SK-N-SH (cell line): Measurements from ENCODE around the gene DIAPH2. TPM values are rescaled to one million over a fixed set of nuclear protein-coding genes. Genes with fewer than 3 reads are reported as not detected.

Experiments used
- CTCF ChIA-PET: fragments of 300-600, 350-600 bp; formaldehyde crosslinking; extraction: SDS; loops from one replicate; lab custom pipeline; 2021; lab: Yijun Ruan, JAX
- POLR2A ChIA-PET: fragments of 350-600 bp; sonication (Branson Sonifier 250); formaldehyde crosslinking; extraction: SDS; loops from one replicate; lab custom pipeline; 2020; ENCODE audit warnings: antibody characterized with exemption, inconsistent platforms; lab: Yijun Ruan, JAX
- DNase-seq: peaks from one replicate; pipeline ENCODE4 v3.0.0; 2012
- H2AFZ ChIP-seq: fragments of 200-600 bp; sonication (generic); 2 replicates; pipeline ENCODE4 v1.8.1; 2016; ENCODE audit warnings: antibody characterized with exemption, mild to moderate bottlenecking, low read depth
- H3F3A ChIP-seq: fragments of 200-600 bp; sonication (generic); replicated peaks from 2 replicates; pipeline ENCODE3; 2016; ENCODE audit warnings: antibody characterized with exemption, mild to moderate bottlenecking; ENCODE audit not compliant: insufficient read depth
- H3K27ac ChIP-seq, 2 experiments: fragments of 200-500 bp in 1 of 2; fragments of 200-600 bp in 1 of 2; sonication (Bioruptor generic) in 1 of 2; sonication (generic), shearing (Covaris generic) in 1 of 2; 2 replicates each; pipeline versions ENCODE4 v1.5.1 to v1.6.1; 2014 to 2016; ENCODE audit warnings: low read depth in 2 of 2, inconsistent platforms in 1 of 2, low read length in 1 of 2, mild to moderate bottlenecking in 1 of 2, mixed read lengths in 1 of 2
- H3K27me3 ChIP-seq: fragments of 200-600 bp; sonication (generic), shearing (Covaris generic); 2 replicates; pipeline ENCODE4 v1.6.1; 2016; ENCODE audit warnings: mixed run types; ENCODE audit not compliant: insufficient read depth
- H3K36me3 ChIP-seq, 2 experiments: fragments of 200-500 bp in 1 of 2; fragments of 200-600 bp in 1 of 2; sonication (Bioruptor generic) in 1 of 2; sonication (generic) in 1 of 2; replicated peaks in 1 of 2; 2 replicates each; pipeline versions ENCODE3 to v1.5.1; 2014 to 2016; ENCODE audit warnings: low read length in 1 of 2, mild to moderate bottlenecking in 1 of 2; ENCODE audit not compliant: insufficient read depth in 2 of 2, control insufficient read depth in 1 of 2
- H3K4me1 ChIP-seq, 2 experiments: fragments of 200-500 bp in 1 of 2; fragments of 200-600 bp in 1 of 2; sonication (Bioruptor generic) in 1 of 2; sonication (generic), shearing (Covaris generic) in 1 of 2; 2 replicates each; pipeline versions ENCODE4 v1.5.1 to v1.6.1; 2014 to 2016; ENCODE audit warnings: low read depth in 1 of 2, low read length in 1 of 2, mixed run types in 1 of 2; ENCODE audit not compliant: insufficient read depth in 2 of 2, control insufficient read depth in 1 of 2
- H3K4me2 ChIP-seq: fragments of 200-600 bp; sonication (generic), shearing (Covaris generic); 2 replicates; pipeline ENCODE4 v1.6.1; 2017; ENCODE audit warnings: mixed run types
- H3K4me3 ChIP-seq, 2 experiments: fragments of 200-500 bp in 1 of 2; fragments of 200-600 bp in 1 of 2; sonication (Bioruptor generic) in 1 of 2; sonication (generic), shearing (Covaris generic) in 1 of 2; 2 replicates each; pipeline versions ENCODE4 v1.5.1 to v1.8.1; 2014 to 2016; ENCODE audit warnings: low read depth in 2 of 2, inconsistent platforms in 1 of 2, low read length in 1 of 2, mild to moderate bottlenecking in 1 of 2, mixed read lengths in 1 of 2, moderate library complexity in 1 of 2
- H3K79me2 ChIP-seq: fragments of 200-600 bp; sonication (generic); 2 replicates; pipeline ENCODE4 v1.8.1; 2017; ENCODE audit warnings: mild to moderate bottlenecking; ENCODE audit not compliant: insufficient read depth
- H3K9ac ChIP-seq: fragments of 200-600 bp; sonication (generic); 2 replicates; pipeline ENCODE4 v1.6.1; 2017; ENCODE audit warnings: mixed run types
- H3K9me2 ChIP-seq: fragments of 200-600 bp; sonication (generic); 2 replicates; pipeline ENCODE4 v1.6.1; 2017; ENCODE audit warnings: mixed run types
- H3K9me3 ChIP-seq: fragments of 200-600 bp; sonication (generic); 2 replicates; pipeline ENCODE4 v1.6.1; 2017; ENCODE audit warnings: mixed run types, mild to moderate bottlenecking, moderate library complexity
- H4K20me1 ChIP-seq: fragments of 200-600 bp; sonication (generic); 2 replicates; pipeline ENCODE4 v1.6.1; 2017; ENCODE audit warnings: mild to moderate bottlenecking, mixed run types; ENCODE audit not compliant: insufficient read depth
- EP300 ChIP-seq, 2 experiments: IDR thresholded peaks; 2 replicates each; pipeline versions ENCODE4 v1.4.0 to v1.6.1; 2012; ENCODE audit warnings: borderline replicate concordance in 1 of 2, low read depth in 1 of 2, low read length in 1 of 2
- EZH2phosphoT487 ChIP-seq: fragments of 200-600 bp; sonication (generic); IDR thresholded peaks from 2 replicates; pipeline ENCODE4 v1.6.1; 2017; ENCODE audit warnings: low read depth, mixed run types, mild to moderate bottlenecking, antibody characterized with exemption, moderate library complexity, borderline replicate concordance
- GATA2 ChIP-seq: sonication (generic); formaldehyde crosslinking; IDR thresholded peaks from 2 replicates; pipeline ENCODE4 v1.5.0; 2020; ENCODE audit warnings: mild to moderate bottlenecking, missing genetic modification reagents
- IRF3 ChIP-seq: fragments of 150-350 bp; IDR thresholded peaks from 2 replicates; pipeline ENCODE4 v1.6.1; 2016; ENCODE audit warnings: mild to moderate bottlenecking, low read depth, low read length
- POLR2AphosphoS5 ChIP-seq: IDR thresholded peaks from 2 replicates; pipeline ENCODE4 v1.6.1; 2012; ENCODE audit warnings: low read depth, low read length
- RAD21 ChIP-seq: IDR thresholded peaks from 2 replicates; pipeline ENCODE4 v1.6.1; 2012; ENCODE audit warnings: mild to moderate bottlenecking, low read length
- REST ChIP-seq: IDR thresholded peaks from 2 replicates; pipeline ENCODE4 v1.6.1; 2012; ENCODE audit warnings: mild to moderate bottlenecking, low read depth, low read length, moderate library complexity
- TEAD4 ChIP-seq: IDR thresholded peaks from 2 replicates; pipeline ENCODE4 v1.4.0; 2012; ENCODE audit warnings: mild to moderate bottlenecking, borderline replicate concordance; ENCODE audit not compliant: insufficient read depth
- ZBTB33 ChIP-seq: IDR thresholded peaks from 2 replicates; pipeline ENCODE4 v1.4.0; 2012; ENCODE audit warnings: low read depth, borderline replicate concordance
- WGBS: methylation state at CpG from one replicate; pipeline ENCODE4 v1.1.6; 2017; ENCODE audit warnings: low lambda C conversion rate; 5-methylcytosine and 5-hydroxymethylcytosine counted together
- polyA plus RNA-seq, 3 experiments: library from polyadenylated mRNA; depleted of rRNA; stranded (reverse); fragments of >200 nt; gene quantifications; 2 replicates each; pipeline ENCODE4 v1.2.3, GENCODE V29; 2012
- TF ChIP-seq, protein P1 (sequence below): fragments of 150-350 bp; IDR thresholded peaks from 2 replicates; pipeline ENCODE4 v1.6.1; 2017; ENCODE audit warnings: antibody characterized with exemption, low read length, low read depth, borderline replicate concordance
- TF ChIP-seq, protein P2 (sequence below): IDR thresholded peaks from 2 replicates; pipeline ENCODE4 v1.4.0; 2012; ENCODE audit warnings: low read depth, borderline replicate concordance

The DIAPH2 gene
- polyA plus RNA-seq, 1 of the 3 experiments (the other 2 are of a cell fraction): 1.1 TPM

GRCh38 chrX:97210501-97210900 lies 525.9 kb downstream of the DIAPH2 start:
- CTCF ChIA-PET: no interaction called here

DNA sequence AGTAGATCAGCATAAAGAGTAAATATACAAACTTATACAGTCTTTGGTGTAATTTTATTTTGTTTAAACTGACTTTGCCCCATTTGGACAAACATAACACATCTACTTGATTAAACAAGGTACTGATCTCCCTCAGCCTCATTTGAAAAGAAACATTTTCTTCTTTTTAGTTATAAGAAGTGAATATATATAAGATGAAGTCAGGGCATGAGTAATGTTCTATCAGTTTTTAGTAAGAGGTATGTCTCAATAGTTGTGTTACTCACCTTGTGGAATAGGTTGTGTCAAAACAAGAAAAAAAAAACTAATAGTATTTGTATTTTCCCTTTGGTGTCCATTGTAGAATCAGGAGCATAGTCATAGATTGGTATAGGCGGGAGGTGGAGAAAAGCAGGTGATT lies 526.4 kb downstream of the DIAPH2 start:
- no peaks in the 10 kb centered on the region for H3K27me3 ChIP-seq
- H3K79me2 ChIP-seq: no peaks in the 10 kb centered on the region
- H3F3A ChIP-seq: no peaks in the 10 kb centered on the region
- no peaks in the 10 kb centered on the region; a peak in 1 of 4 replicates for H3K4me1 ChIP-seq
- ChIA-PET POLR2A (no interaction called here), CTCF (no interaction called here)
- TF ChIP-seq RAD21: no peak
- TF ChIP-seq TEAD4: no peak
- TF ChIP-seq, protein P1, sequence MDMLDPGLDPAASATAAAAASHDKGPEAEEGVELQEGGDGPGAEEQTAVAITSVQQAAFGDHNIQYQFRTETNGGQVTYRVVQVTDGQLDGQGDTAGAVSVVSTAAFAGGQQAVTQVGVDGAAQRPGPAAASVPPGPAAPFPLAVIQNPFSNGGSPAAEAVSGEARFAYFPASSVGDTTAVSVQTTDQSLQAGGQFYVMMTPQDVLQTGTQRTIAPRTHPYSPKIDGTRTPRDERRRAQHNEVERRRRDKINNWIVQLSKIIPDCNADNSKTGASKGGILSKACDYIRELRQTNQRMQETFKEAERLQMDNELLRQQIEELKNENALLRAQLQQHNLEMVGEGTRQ: no peak
- no peaks in the 10 kb centered on the region for H3K9me2 ChIP-seq
- H3K4me2 ChIP-seq: no peak overlapping the region
- no peaks in the 10 kb centered on the region for H3K9me3 ChIP-seq
- DNase-seq: no peak
- no peaks in the 10 kb centered on the region for H4K20me1 ChIP-seq
- no peaks in the 10 kb centered on the region for H3K36me3 ChIP-seq
- WGBS: 68% methylated on average over 1 of the region's 1 CpG
- no peak overlapping the region for H3K27ac ChIP-seq
- no peak overlapping the region for H3K9ac ChIP-seq
- H3K4me3 ChIP-seq: no peak overlapping the region
- H2AFZ ChIP-seq: no peak overlapping the region

More at GRCh38 chrX:97210501-97210900, 525.9 kb downstream of the DIAPH2 start:
- WGBS: 47% methylated on average over 2 of the region's 2 CpGs
- Histone ChIP-seq H3K4me3 (no peak overlapping the region), H3K4me1 (no peaks in the 10 kb centered on the region; a peak in 1 of 4 replicates), H3K27ac (no peak overlapping the region), H3K9ac (no peak overlapping the region), H3K4me2 (no peak overlapping the region), H4K20me1 (no peaks in the 10 kb centered on the region), H3K36me3 (no peaks in the 10 kb centered on the region), H3K9me2 (no peaks in the 10 kb centered on the region), H3K79me2 (no peaks in the 10 kb centered on the region), H3K27me3 (no peaks in the 10 kb centered on the region), H3K9me3 (no peaks in the 10 kb centered on the region), H3F3A (no peaks in the 10 kb centered on the region), H2AFZ (no peak overlapping the region)
- DNase-seq: no peak
- no peak for TF ChIP-seq IRF3
- POLR2A ChIA-PET: no interaction called here

DNA sequence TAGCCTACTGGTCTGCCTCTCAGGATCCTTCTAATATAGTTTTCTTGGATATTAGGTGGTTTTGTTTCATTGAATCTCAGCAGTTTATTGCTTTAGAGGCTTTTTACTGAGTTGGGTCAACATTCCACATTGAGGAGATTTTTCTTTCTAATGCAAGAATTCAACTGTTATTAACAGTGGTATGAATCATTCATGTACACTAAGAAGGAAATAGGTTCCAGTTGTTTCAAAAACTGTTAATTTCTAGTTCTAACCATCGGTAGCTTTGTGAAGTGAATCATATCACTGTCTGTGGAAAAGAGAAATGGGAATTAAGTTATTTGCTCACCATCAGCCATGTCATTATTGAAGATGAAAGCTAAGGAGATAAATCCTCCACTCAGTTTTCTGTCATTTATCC lies 530.5 kb downstream of the DIAPH2 start:
- CTCF ChIA-PET: no interaction called here
- Histone ChIP-seq H3K4me2 (no peak overlapping the region), H3K27ac (peak overlapping the region in 1 of 2 experiments; percentile 46; a peak in 1 of 4 replicates)
- no peak for TF ChIP-seq ZBTB33
- TF ChIP-seq RAD21: no peak
- no peak for TF ChIP-seq GATA2 (CRISPR knock-in tag)
- TF ChIP-seq REST: no peak
- TF ChIP-seq EZH2phosphoT487: no peak
- TF ChIP-seq, protein P2, sequence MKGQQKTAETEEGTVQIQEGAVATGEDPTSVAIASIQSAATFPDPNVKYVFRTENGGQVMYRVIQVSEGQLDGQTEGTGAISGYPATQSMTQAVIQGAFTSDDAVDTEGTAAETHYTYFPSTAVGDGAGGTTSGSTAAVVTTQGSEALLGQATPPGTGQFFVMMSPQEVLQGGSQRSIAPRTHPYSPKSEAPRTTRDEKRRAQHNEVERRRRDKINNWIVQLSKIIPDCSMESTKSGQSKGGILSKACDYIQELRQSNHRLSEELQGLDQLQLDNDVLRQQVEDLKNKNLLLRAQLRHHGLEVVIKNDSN: no peak
- TF ChIP-seq POLR2AphosphoS5: no peak
- no peak for TF ChIP-seq EP300 (IDR thresholded peaks at IDR 0.05; ENCODE audit: borderline replicate concordance in 1 of 2, low read depth in 1 of 2, low read length in 1 of 2)

More for the DNA sequence above, 530.5 kb downstream of the DIAPH2 start:
- Histone ChIP-seq H3F3A (no peaks in the 10 kb centered on the region), H3K27me3 (no peaks in the 10 kb centered on the region), H4K20me1 (no peaks in the 10 kb centered on the region), H3K4me1 (no peaks in the 10 kb centered on the region; a peak in 1 of 4 replicates), H3K36me3 (no peaks in the 10 kb centered on the region), H3K4me3 (no peak overlapping the region), H3K9me2 (no peaks in the 10 kb centered on the region), H3K9ac (no peak overlapping the region), H3K79me2 (no peaks in the 10 kb centered on the region), H3K9me3 (no peaks in the 10 kb centered on the region), H2AFZ (no peak overlapping the region)
- DNase-seq: no peak
- 10% methylated on average over 1 of the region's 1 CpG for WGBS
- POLR2A ChIA-PET: no interaction called here
